Esophagus squamous epithelium (tissue), 4 donors: Measurements from ENCODE around the gene TSPO2.

Experiments used
- POLR2A ChIP-seq, 4 donors: fragments of 450-650 bp; IDR thresholded peaks; one replicate each; pipeline ENCODE4 v1.6.1; 2017; ENCODE audit warnings: antibody characterized with exemption in 4 of 4, mild to moderate bottlenecking in 4 of 4, moderate library complexity in 3 of 4
- TF ChIP-seq, protein P1 (sequence below), 6 experiments: fragments of 450-650 bp in 4 of 6; fragments of 200-600 bp in 2 of 6; sonication (generic) in 2 of 6; IDR thresholded peaks; one replicate each; pipeline ENCODE4 v1.5.1; 2016 to 2019; ENCODE audit warnings: antibody characterized with exemption in 6 of 6, mild to moderate bottlenecking in 4 of 6, moderate library complexity in 4 of 6

DNA sequence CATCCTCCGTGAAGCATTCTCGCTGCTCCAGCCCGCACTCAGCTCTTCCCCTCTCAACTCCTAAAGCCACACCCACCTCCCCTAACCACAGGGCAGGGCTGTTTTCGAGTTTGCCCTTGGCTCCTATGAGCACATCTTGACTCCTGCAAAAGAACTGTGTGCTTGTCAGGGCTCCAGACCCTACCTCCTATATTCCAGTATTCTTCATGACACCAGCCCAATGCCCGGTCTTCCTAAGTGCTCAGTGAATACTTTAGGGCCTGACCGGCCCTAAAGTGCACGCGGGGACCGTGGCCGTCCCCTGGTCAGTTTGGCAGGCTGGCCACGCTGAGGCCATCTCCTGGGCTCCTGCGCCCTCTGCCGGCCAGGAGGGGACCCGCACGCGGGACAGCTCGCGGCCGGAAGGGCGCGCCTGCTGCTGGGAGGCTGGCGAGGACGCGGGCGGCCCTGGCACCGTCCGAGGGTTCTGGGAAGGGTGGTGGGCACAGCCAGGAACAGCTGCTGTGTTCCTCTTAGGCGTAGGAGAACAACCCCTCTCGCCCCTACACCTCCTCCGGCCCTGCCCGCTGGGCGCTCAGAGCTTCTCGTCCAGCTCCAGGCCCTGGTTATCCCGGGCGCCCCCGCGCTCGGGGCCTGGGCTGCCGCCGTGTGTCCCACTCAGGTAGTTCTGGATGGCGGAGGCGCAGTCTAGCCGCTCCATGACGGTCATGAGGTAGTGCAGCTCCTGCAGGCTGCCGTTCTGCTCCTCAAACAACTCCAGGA lies 14.3 kb upstream of the TSPO2 start:
- TF ChIP-seq, protein P1, sequence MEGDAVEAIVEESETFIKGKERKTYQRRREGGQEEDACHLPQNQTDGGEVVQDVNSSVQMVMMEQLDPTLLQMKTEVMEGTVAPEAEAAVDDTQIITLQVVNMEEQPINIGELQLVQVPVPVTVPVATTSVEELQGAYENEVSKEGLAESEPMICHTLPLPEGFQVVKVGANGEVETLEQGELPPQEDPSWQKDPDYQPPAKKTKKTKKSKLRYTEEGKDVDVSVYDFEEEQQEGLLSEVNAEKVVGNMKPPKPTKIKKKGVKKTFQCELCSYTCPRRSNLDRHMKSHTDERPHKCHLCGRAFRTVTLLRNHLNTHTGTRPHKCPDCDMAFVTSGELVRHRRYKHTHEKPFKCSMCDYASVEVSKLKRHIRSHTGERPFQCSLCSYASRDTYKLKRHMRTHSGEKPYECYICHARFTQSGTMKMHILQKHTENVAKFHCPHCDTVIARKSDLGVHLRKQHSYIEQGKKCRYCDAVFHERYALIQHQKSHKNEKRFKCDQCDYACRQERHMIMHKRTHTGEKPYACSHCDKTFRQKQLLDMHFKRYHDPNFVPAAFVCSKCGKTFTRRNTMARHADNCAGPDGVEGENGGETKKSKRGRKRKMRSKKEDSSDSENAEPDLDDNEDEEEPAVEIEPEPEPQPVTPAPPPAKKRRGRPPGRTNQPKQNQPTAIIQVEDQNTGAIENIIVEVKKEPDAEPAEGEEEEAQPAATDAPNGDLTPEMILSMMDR (IDR thresholded peaks at IDR 0.05): peak; percentile 96 to 99 (median 99)
- TF ChIP-seq POLR2A (IDR thresholded peaks at IDR 0.05): no peak
